GM23338 (cell line): Measurements from ENCODE around the gene KIF22. TPM values are rescaled to one million over a fixed set of nuclear protein-coding genes. Genes with fewer than 3 reads are reported as not detected.

Experiments
- ATAC-seq: fragments of 200-7000 bp; cut with Tn5 transposase; 3 replicates; pipeline ENCODE4 v1.9.1; 2020
- DNase-seq: peaks from one replicate; pipeline ENCODE4 v3.0.0-alpha.2; 2015; ENCODE audit warnings: low spot score
- H2AFZ ChIP-seq: fragments of 200-600 bp; sonication (generic); 2 replicates; pipeline ENCODE4 v1.8.0; 2016; ENCODE audit warnings: antibody characterized with exemption, mild to moderate bottlenecking, moderate library complexity
- H3F3A ChIP-seq: fragments of 200-600 bp; sonication (generic); replicated peaks from 2 replicates; pipeline ENCODE4 v1.8.0; 2017; ENCODE audit warnings: antibody characterized with exemption, mixed run types, low read depth
- H3K27ac ChIP-seq: fragments of 200-600 bp; sonication (generic); 2 replicates; pipeline ENCODE4 v1.6.1; 2016; ENCODE audit warnings: low read depth
- H3K27me3 ChIP-seq: fragments of 200-600 bp; sonication (generic); 2 replicates; pipeline ENCODE4 v1.8.0; 2016; ENCODE audit warnings: mild to moderate bottlenecking, mixed run types, moderate library complexity; ENCODE audit not compliant: insufficient read depth
- H3K36me3 ChIP-seq: fragments of 200-600 bp; sonication (generic); 2 replicates; pipeline ENCODE4 v1.8.0; 2016; ENCODE audit warnings: mild to moderate bottlenecking; ENCODE audit not compliant: insufficient read depth
- H3K4me1 ChIP-seq: fragments of 200-600 bp; sonication (generic); 2 replicates; pipeline ENCODE4 v1.8.0; 2016; ENCODE audit warnings: mild to moderate bottlenecking, moderate library complexity; ENCODE audit not compliant: insufficient read depth
- H3K4me2 ChIP-seq: fragments of 200-600 bp; sonication (generic); 2 replicates; pipeline ENCODE4 v1.7.1; 2017; ENCODE audit warnings: mixed run types
- H3K4me3 ChIP-seq: fragments of 200-600 bp; sonication (generic); 2 replicates; pipeline ENCODE4 v1.6.1; 2016; ENCODE audit warnings: mixed run types
- H3K79me2 ChIP-seq: fragments of 200-600 bp; sonication (generic); replicated peaks from 2 replicates; pipeline ENCODE4 v1.8.0; 2017; ENCODE audit warnings: mild to moderate bottlenecking; ENCODE audit not compliant: insufficient read depth
- H3K9me2 ChIP-seq: fragments of 200-600 bp; sonication (generic); 2 replicates; pipeline ENCODE4 v1.8.0; 2017; ENCODE audit not compliant: insufficient read depth
- H4K20me1 ChIP-seq: fragments of 200-600 bp; sonication (generic); replicated peaks from 2 replicates; pipeline ENCODE4 v1.8.0; 2017; ENCODE audit warnings: mild to moderate bottlenecking; ENCODE audit not compliant: insufficient read depth
- H3K27ac Mint-ChIP-seq: 2 replicates; pipeline ENCODE4 v1.8.0; 2020; ENCODE audit warnings: inconsistent platforms, mild to moderate bottlenecking, moderate library complexity, mixed read lengths
- H3K27me3 Mint-ChIP-seq: 3 replicates; pipeline ENCODE4 v1.8.0; 2022; ENCODE audit warnings: low read depth, mild to moderate bottlenecking, moderate library complexity, mixed read lengths, inconsistent platforms; ENCODE audit not compliant: insufficient read depth, poor library complexity
- H3K36me3 Mint-ChIP-seq: 3 replicates; pipeline ENCODE4 v1.8.0; 2021; ENCODE audit warnings: low read depth, mild to moderate bottlenecking, inconsistent platforms, moderate library complexity, mixed read lengths
- H3K4me1 Mint-ChIP-seq: 3 replicates; pipeline ENCODE4 v1.8.0; 2020; ENCODE audit warnings: mild to moderate bottlenecking, inconsistent platforms, mixed read lengths
- H3K4me3 Mint-ChIP-seq: 3 replicates; pipeline ENCODE4 v1.8.0; 2021; ENCODE audit warnings: moderate library complexity, mild to moderate bottlenecking, inconsistent platforms, mixed read lengths
- H3K9me3 Mint-ChIP-seq: 3 replicates; pipeline ENCODE4 v1.8.0; 2020; ENCODE audit warnings: moderate library complexity, mild to moderate bottlenecking, inconsistent platforms, mixed read lengths
- CREB1 ChIP-seq: fragments of 250-450 bp; sonication (Bioruptor Pico); IDR thresholded peaks from 2 replicates; pipeline ENCODE4 v1.5.0; 2020; ENCODE audit warnings: low read depth, mild to moderate bottlenecking, moderate library complexity
- EZH2 ChIP-seq: fragments of 200-600 bp; sonication (generic); IDR thresholded peaks from one replicate; pipeline ENCODE4 v1.8.0; 2017; ENCODE audit warnings: antibody characterized with exemption, mild to moderate bottlenecking, low read depth; ENCODE audit not compliant: unreplicated experiment
- EZH2phosphoT487 ChIP-seq: fragments of 200-600 bp; sonication (generic); IDR thresholded peaks from one replicate; pipeline ENCODE4 v1.8.1; 2018; ENCODE audit warnings: antibody characterized with exemption; ENCODE audit not compliant: unreplicated experiment
- JUNB ChIP-seq: IDR thresholded peaks from one replicate; pipeline ENCODE4 v1.6.1; 2016; ENCODE audit warnings: antibody characterized with exemption; ENCODE audit not compliant: unreplicated experiment
- NANOG ChIP-seq: IDR thresholded peaks from 2 replicates; pipeline ENCODE4 v1.6.1; 2016; ENCODE audit warnings: antibody characterized with exemption, borderline replicate concordance
- POLR2AphosphoS5 ChIP-seq: IDR thresholded peaks from 2 replicates; pipeline ENCODE4 v1.6.1; 2016; ENCODE audit warnings: antibody characterized with exemption, low read depth
- REST ChIP-seq: IDR thresholded peaks from one replicate; pipeline ENCODE4 v1.6.1; 2018; ENCODE audit warnings: antibody characterized with exemption; ENCODE audit not compliant: unreplicated experiment
- STAT1 ChIP-seq: IDR thresholded peaks from one replicate; pipeline ENCODE4 v1.6.1; 2016; ENCODE audit warnings: antibody characterized with exemption; ENCODE audit not compliant: unreplicated experiment
- ZNF114 ChIP-seq: fragments of 250-450 bp; sonication (Bioruptor Pico); IDR thresholded peaks from 2 replicates; pipeline ENCODE4 v1.5.0; 2020; ENCODE audit warnings: mild to moderate bottlenecking, moderate library complexity
- ZNF331 ChIP-seq: fragments of 250-450 bp; sonication (Bioruptor Pico); IDR thresholded peaks from 2 replicates; pipeline ENCODE4 v1.5.0; 2020; ENCODE audit warnings: low read depth, mild to moderate bottlenecking, moderate library complexity
- polyA plus RNA-seq: library from polyadenylated mRNA; unstranded; fragments of >200 nt; fragmentation: Nextera tagmentation; extraction: Ambion mirVana; gene quantifications from 2 replicates; pipeline ENCODE4 v1.2.1, GENCODE V29; 2016
- total RNA-seq: library from RNA; depleted of rRNA; stranded (reverse); fragments of >200 nt; shearing (Covaris generic); gene quantifications from 2 replicates; pipeline ENCODE4 v1.2.3, GENCODE V29; 2014
- TF ChIP-seq, protein P1 (sequence below): IDR thresholded peaks from 2 replicates; pipeline ENCODE4 v1.6.1; 2016; ENCODE audit warnings: antibody characterized with exemption
- TF ChIP-seq, protein P2 (sequence below), 2 experiments: fragments of 200-600 bp in 1 of 2; sonication (generic) in 1 of 2; conservative IDR thresholded peaks; 2 replicates each; pipeline versions ENCODE4 v1.5.1 to v1.6.1; 2016 to 2017; ENCODE audit warnings: antibody characterized with exemption in 2 of 2, low read depth in 2 of 2, mild to moderate bottlenecking in 2 of 2, moderate library complexity in 1 of 2
- TF ChIP-seq, protein P3 (sequence below): fragments of 250-450 bp; sonication (Bioruptor Pico); IDR thresholded peaks from 2 replicates; pipeline ENCODE4 v1.5.0; 2020; ENCODE audit warnings: mild to moderate bottlenecking, moderate library complexity

Gene KIF22
- total and polyA plus RNA-seq, 2 experiments from 2014 or later, result 110 to 192 TPM

- TF ChIP-seq ZNF331 (CRISPR knock-in tag) (no peak), EZH2phosphoT487 (no peak), STAT1 (no peak), JUNB (no peak), POLR2AphosphoS5 (no peak), CREB1 (CRISPR knock-in tag) (no peak), NANOG (no peak), EZH2 (no peak), ZNF114 (CRISPR knock-in tag) (no peak), REST (no peak)
- TF ChIP-seq, protein P1, sequence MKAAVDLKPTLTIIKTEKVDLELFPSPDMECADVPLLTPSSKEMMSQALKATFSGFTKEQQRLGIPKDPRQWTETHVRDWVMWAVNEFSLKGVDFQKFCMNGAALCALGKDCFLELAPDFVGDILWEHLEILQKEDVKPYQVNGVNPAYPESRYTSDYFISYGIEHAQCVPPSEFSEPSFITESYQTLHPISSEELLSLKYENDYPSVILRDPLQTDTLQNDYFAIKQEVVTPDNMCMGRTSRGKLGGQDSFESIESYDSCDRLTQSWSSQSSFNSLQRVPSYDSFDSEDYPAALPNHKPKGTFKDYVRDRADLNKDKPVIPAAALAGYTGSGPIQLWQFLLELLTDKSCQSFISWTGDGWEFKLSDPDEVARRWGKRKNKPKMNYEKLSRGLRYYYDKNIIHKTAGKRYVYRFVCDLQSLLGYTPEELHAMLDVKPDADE, result no peak
- TF ChIP-seq, protein P2, sequence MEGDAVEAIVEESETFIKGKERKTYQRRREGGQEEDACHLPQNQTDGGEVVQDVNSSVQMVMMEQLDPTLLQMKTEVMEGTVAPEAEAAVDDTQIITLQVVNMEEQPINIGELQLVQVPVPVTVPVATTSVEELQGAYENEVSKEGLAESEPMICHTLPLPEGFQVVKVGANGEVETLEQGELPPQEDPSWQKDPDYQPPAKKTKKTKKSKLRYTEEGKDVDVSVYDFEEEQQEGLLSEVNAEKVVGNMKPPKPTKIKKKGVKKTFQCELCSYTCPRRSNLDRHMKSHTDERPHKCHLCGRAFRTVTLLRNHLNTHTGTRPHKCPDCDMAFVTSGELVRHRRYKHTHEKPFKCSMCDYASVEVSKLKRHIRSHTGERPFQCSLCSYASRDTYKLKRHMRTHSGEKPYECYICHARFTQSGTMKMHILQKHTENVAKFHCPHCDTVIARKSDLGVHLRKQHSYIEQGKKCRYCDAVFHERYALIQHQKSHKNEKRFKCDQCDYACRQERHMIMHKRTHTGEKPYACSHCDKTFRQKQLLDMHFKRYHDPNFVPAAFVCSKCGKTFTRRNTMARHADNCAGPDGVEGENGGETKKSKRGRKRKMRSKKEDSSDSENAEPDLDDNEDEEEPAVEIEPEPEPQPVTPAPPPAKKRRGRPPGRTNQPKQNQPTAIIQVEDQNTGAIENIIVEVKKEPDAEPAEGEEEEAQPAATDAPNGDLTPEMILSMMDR (conservative IDR thresholded peaks at IDR 0.05; ENCODE audit: low read depth in 2 of 2), result no peak
- TF ChIP-seq, protein P3, sequence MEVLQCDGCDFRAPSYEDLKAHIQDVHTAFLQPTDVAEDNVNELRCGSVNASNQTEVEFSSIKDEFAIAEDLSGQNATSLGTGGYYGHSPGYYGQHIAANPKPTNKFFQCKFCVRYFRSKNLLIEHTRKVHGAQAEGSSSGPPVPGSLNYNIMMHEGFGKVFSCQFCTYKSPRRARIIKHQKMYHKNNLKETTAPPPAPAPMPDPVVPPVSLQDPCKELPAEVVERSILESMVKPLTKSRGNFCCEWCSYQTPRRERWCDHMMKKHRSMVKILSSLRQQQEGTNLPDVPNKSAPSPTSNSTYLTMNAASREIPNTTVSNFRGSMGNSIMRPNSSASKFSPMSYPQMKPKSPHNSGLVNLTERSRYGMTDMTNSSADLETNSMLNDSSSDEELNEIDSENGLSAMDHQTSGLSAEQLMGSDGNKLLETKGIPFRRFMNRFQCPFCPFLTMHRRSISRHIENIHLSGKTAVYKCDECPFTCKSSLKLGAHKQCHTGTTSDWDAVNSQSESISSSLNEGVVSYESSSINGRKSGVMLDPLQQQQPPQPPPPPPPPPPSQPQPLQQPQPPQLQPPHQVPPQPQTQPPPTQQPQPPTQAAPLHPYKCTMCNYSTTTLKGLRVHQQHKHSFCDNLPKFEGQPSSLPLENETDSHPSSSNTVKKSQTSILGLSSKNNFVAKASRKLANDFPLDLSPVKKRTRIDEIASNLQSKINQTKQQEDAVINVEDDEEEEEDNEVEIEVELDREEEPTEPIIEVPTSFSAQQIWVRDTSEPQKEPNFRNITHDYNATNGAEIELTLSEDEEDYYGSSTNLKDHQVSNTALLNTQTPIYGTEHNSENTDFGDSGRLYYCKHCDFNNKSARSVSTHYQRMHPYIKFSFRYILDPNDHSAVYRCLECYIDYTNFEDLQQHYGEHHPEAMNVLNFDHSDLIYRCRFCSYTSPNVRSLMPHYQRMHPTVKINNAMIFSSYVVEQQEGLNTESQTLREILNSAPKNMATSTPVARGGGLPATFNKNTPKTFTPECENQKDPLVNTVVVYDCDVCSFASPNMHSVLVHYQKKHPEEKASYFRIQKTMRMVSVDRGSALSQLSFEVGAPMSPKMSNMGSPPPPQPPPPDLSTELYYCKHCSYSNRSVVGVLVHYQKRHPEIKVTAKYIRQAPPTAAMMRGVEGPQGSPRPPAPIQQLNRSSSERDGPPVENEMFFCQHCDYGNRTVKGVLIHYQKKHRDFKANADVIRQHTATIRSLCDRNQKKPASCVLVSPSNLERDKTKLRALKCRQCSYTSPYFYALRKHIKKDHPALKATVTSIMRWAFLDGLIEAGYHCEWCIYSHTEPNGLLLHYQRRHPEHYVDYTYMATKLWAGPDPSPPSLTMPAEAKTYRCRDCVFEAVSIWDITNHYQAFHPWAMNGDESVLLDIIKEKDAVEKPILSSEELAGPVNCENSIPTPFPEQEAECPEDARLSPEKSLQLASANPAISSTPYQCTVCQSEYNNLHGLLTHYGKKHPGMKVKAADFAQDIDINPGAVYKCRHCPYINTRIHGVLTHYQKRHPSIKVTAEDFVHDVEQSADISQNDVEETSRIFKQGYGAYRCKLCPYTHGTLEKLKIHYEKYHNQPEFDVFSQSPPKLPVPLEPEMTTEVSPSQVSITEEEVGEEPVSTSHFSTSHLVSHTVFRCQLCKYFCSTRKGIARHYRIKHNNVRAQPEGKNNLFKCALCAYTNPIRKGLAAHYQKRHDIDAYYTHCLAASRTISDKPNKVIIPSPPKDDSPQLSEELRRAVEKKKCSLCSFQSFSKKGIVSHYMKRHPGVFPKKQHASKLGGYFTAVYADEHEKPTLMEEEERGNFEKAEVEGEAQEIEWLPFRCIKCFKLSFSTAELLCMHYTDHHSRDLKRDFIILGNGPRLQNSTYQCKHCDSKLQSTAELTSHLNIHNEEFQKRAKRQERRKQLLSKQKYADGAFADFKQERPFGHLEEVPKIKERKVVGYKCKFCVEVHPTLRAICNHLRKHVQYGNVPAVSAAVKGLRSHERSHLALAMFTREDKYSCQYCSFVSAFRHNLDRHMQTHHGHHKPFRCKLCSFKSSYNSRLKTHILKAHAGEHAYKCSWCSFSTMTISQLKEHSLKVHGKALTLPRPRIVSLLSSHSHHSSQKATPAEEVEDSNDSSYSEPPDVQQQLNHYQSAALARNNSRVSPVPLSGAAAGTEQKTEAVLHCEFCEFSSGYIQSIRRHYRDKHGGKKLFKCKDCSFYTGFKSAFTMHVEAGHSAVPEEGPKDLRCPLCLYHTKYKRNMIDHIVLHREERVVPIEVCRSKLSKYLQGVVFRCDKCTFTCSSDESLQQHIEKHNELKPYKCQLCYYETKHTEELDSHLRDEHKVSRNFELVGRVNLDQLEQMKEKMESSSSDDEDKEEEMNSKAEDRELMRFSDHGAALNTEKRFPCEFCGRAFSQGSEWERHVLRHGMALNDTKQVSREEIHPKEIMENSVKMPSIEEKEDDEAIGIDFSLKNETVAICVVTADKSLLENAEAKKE, result no peak
- Histone ChIP-seq H3K4me1 (no peaks in the 10 kb centered on the region), H3K4me2 (no peak overlapping the region), H2AFZ (no peak overlapping the region), H3K79me2 (no peaks in the 10 kb centered on the region), H4K20me1 (no peaks in the 10 kb centered on the region), H3K4me3 (no peak overlapping the region), H3K9me2 (peaks cover 5% of the 10 kb centered on the region; the same call in 1 of the 2 replicates), H3F3A (no peaks in the 10 kb centered on the region), H3K36me3 (no peaks in the 10 kb centered on the region), H3K27me3 (no peaks in the 10 kb centered on the region), H3K27ac (no peak overlapping the region)
- Mint-ChIP-seq H3K36me3 (no peaks in the 10 kb centered on the region), H3K9me3 (no peaks in the 10 kb centered on the region; the same call in 2 of the 3 replicates), H3K4me1 (peaks cover 13% of the 10 kb centered on the region), H3K27ac (no peak overlapping the region), H3K4me3 (no peak overlapping the region), H3K27me3 (peaks cover 13% of the 10 kb centered on the region)
- no peak for ATAC-seq
- DNase-seq, result no peak
Observed at GRCh38 chr16:29774730-29775129, 15.8 kb upstream of the KIF22 start.
